GM12874 (cell line): ENCODE measurements around the gene CLEC4G.

ENCODE experiments used
- CTCF ChIP-seq: IDR thresholded peaks from 2 replicates; pipeline ENCODE4 v1.5.1; 2011; ENCODE audit warnings: low read depth, mild to moderate bottlenecking, control low read depth, low read length, moderate library complexity; ENCODE audit not compliant: insufficient read depth

CLEC4G gene

GRCh38 chr19:7732045-7732444, at the start of gene CLEC4G:
Gene CLEC4G, minus strand, starts transcription at chr19:7732110. Its CDS starts 8 bp downstream, at chr19:7732102.
- no peak for TF ChIP-seq CTCF

- TF ChIP-seq CTCF = no peak
These were observed 49.2 kb upstream of the CLEC4G start for GRCh38 chr19:7781157-7781556.

GRCh38 chr19:7779631-7780486, 47.9 kb upstream of the CLEC4G start:
- TF ChIP-seq CTCF = no peak

- TF ChIP-seq CTCF = no peak
These were observed 46.2 kb upstream of the CLEC4G start for GRCh38 chr19:7778081-7778480.

GRCh38 chr19:7775761-7776160, 43.9 kb upstream of the CLEC4G start:
- TF ChIP-seq CTCF = no peak

- TF ChIP-seq CTCF = no peak
These were observed 41.9 kb upstream of the CLEC4G start for GRCh38 chr19:7773841-7774240.

- TF ChIP-seq CTCF = no peak
These were observed 40.9 kb upstream of the CLEC4G start for GRCh38 chr19:7772752-7773291.
